Adrenal gland (tissue), 5 donors: ENCODE results near the gene PRKG1.

Experiments used
- POLR2A ChIP-seq, 2 donors: fragments of 450-650 bp; IDR thresholded peaks; one replicate each; pipeline ENCODE4 v1.6.1; 2017; ENCODE audit warnings: antibody characterized with exemption in 2 of 2, mild to moderate bottlenecking in 2 of 2, moderate library complexity in 1 of 2
- TF ChIP-seq, protein P1 (sequence below), 6 experiments: fragments of 450-650 bp in 4 of 6; fragments of 200-600 bp in 2 of 6; sonication (generic) in 1 of 6; IDR thresholded peaks; 1 replicate in 5 of 6; 2 replicates in 1 of 6; pipeline versions ENCODE4 v1.5.1 to v1.8.0; 2016 to 2021; ENCODE audit warnings: antibody characterized with exemption in 6 of 6, mild to moderate bottlenecking in 2 of 6, moderate library complexity in 1 of 6
- donor health status: DM: no; HTN: no; CAD: no.

DNA sequence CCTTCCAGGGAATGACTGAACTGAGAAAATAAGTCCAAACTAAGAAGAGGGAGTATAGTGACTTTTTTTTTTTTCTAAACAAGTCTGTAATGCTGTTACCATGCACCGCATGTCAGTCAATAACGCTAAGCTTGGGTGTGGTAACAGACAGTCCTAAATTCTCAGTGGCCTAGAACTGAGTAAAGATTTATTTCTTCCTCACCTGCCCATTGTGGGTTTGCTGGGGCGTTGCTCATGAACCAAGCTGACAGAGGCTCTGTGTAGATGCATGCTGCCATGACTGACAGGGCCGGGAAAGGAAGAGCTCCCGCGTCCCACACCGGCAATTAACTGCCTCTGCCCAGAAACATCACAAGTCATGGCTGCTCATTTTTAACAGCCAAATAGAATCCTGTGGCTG, 25.5 kb upstream of the PRKG1 start:
- no peak for TF ChIP-seq POLR2A (IDR thresholded peaks at IDR 0.05)
- TF ChIP-seq, protein P1, sequence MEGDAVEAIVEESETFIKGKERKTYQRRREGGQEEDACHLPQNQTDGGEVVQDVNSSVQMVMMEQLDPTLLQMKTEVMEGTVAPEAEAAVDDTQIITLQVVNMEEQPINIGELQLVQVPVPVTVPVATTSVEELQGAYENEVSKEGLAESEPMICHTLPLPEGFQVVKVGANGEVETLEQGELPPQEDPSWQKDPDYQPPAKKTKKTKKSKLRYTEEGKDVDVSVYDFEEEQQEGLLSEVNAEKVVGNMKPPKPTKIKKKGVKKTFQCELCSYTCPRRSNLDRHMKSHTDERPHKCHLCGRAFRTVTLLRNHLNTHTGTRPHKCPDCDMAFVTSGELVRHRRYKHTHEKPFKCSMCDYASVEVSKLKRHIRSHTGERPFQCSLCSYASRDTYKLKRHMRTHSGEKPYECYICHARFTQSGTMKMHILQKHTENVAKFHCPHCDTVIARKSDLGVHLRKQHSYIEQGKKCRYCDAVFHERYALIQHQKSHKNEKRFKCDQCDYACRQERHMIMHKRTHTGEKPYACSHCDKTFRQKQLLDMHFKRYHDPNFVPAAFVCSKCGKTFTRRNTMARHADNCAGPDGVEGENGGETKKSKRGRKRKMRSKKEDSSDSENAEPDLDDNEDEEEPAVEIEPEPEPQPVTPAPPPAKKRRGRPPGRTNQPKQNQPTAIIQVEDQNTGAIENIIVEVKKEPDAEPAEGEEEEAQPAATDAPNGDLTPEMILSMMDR (IDR thresholded peaks at IDR 0.05), result no peak
